COLO668 (cell line): ENCODE results near the gene YAP1.

Source experiments
- DNase-seq: peaks from one replicate; lab custom pipeline; 2025; ENCODE audit not compliant: unreplicated experiment; lab: John Stamatoyannopoulos, UW

YAP1 gene

GRCh38 chr11:102116453-102117205, 6.4 kb downstream of the YAP1 start:
- DNase-seq: no peak

- DNase-seq: no peak
Observed at GRCh38 chr11:102117472-102118113, 7.3 kb downstream of the YAP1 start.

DNA sequence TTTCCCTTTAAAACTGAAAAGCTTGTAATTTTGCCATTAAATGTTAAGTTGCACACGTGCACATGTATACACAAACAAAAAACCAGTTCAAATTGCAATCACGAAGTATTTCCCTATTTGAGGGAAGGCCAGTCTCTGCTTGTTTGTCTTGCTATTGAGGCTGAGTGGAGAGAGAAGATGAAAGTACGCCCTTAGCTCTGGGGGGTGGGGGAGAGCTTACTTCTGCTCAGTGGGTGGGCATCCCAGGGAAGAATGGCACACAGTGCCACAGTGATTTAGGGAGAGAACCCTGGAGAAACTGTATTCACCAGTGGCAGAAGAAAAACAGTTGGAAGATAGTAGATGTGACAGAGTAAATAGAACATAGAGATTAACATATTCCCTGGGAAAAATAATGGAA, 8.7 kb downstream of the YAP1 start:
- no peak for DNase-seq

- no peak for DNase-seq
Observed at GRCh38 chr11:102119997-102120396, 9.8 kb downstream of the YAP1 start.

DNA sequence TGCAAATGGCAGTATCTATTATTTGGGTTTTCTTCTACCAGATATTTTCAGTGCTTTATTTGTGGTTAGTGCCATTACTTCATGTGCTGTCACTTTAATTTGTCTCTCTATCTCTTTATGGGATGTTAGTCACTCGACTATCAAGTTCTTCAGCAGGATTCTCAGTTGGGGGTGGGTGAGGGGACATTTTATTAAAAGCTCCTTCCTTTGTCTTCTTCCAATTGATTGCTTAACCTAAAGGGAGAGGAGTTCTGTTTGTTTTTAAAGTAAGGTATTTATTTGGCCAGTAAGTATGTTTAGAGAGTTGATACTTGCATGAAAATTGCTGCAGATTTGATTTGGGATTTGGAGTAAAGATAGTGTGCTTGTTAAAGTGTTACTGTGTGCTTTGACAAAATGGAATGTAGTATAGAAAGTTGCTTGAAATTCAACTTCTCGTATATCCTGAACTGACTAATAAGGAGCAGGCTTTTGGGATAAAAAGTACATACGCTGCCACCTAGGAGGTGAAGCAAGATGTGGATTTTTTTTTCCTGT, 10.3 kb downstream of the YAP1 start:
- no peak for DNase-seq

DNA sequence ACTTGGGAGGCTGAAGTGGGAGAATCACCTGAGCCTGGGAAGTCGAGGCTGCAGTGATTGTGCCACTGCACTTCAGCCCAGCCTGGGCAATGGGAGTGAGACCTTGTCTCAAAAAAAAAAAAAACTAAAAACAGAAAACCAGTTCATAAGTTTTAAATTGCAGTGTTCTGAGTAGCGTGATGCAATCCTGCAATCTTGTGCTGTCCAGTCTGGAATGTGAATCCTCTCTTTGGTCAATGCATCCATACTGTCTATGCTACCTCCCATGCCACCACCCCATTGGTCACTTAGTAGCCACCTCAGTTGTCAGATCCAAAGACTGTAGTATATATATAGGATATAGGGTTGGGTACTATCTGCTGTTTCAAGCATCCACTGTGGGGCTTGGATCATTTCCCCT, 11.1 kb downstream of the YAP1 start:
- DNase-seq: no peak

- no peak for DNase-seq
Observed at GRCh38 chr11:102134597-102134996, 24.4 kb downstream of the YAP1 start.

DNA sequence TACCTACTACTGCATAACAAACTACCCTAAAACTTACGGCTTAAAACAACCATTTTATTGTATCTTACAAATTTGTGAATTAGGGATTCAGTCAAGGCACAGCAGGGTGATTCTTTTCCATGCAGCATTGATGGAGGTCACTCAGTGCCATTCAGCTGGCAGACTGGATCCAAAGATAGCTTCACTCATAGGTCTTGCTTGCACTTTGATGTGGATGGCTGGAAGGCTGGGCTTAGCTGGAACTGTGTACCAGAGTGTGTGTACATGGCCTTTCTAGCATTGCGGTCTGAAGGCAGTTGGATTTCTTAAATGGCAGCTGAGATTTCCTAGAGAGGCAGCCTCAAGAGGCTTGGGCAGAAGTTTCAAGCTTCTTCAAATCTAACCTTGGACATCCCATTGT, 25.0 kb downstream of the YAP1 start:
- DNase-seq: no peak

GRCh38 chr11:102138223-102138622, 28.0 kb downstream of the YAP1 start:
- DNase-seq: no peak

DNA sequence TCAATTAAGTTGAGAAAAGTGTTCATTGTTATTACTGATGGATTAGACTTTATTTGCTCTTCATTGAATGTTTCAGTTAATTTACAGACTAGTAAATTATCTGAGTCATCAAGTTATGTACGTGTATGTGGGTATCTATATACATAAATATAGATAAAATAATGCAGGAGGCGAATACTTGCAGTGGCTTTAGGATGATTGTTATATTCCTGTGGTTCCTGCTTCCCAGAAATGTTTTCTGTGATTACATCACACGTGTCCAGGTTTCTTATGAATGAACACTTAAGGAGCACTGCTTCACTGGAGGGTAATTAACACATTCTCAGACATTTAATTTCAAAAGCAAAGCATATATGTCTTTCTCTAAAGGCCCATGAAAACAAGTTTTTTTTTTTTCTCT, 28.4 kb downstream of the YAP1 start:
- DNase-seq: no peak

GRCh38 chr11:102139081-102139498, 28.8 kb downstream of the YAP1 start:
- no peak for DNase-seq

- no peak for DNase-seq
Observed at GRCh38 chr11:102142333-102142732, 32.1 kb downstream of the YAP1 start.

GRCh38 chr11:102143867-102144266, 33.6 kb downstream of the YAP1 start:
- no peak for DNase-seq

GRCh38 chr11:102144357-102145355, 34.4 kb downstream of the YAP1 start:
- DNase-seq: no peak

DNA sequence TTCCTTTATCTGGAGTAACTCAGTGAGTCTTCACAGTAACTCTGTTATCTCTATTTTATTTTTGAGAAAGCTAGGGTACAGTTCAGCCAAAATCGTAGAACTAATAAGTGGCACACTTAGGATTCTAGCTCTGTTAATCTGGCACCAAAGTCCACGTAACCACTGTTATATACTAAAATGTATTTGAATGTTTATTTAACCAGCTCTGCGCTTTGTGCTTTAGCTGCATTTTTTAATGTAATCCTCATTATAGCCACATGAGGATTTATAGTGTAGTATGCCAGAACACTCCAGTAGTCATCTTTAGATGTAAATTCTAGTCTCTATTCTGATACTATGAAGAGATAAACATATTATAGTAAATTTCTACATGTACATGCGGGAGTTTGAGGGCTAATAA, 36.8 kb downstream of the YAP1 start:
- no peak for DNase-seq

- no peak for DNase-seq
Observed at GRCh38 chr11:102147632-102148031, 37.4 kb downstream of the YAP1 start.

GRCh38 chr11:102148059-102148458, 37.8 kb downstream of the YAP1 start:
- DNase-seq: no peak

DNA sequence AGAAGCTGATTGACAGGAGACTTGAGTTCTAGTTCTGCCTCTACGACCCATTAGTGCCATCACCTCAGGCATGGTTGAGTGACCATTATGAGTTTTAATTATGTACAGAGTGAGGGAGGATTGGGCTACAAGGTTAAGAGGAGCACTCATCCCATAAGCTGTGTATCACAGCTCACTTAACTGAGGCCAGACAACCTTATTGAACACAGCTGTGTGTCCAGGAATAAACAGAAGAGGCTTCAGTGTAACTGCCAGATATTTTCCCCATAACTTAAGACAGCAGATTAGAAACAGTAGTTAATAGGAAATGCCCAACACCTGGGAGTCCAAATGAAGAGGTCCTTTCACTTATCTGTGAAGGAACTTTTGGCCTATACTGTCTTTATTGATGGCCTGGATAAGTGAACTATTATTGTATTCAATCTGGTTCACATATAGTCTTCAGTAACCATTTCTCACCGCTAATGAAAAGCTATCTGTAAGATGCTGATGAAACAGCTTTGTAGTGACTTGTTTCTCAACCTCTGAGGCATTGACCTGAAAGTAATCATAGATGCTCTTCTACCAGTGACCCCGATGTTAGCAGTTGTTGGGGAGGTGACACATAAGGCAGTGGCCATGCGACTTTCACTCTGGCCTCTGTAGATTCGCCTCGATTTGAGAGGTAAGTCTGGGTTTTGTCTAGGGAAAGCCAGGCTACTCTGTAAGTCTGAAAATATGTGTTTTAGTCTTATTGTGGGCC, 41.7 kb downstream of the YAP1 start:
- no peak for DNase-seq

DNA sequence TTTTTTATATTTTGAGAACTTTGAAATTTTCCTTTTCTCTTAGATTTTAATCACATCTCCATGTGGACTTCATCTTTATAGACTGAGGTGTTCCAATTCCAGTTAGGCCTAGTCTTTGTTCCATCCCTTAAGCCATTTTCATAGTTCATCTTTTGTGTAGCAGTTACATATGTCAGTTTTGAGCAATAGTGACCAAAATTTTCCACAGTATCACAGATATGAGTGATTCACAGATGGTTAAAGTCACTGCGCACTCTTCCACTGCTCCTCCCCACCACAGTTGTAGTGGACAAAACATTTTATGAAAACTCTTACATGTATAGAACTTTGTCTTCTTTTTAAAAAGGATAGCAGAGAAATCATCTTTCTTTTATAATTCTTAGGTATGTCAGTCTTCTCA, 42.8 kb downstream of the YAP1 start:
- no peak for DNase-seq

GRCh38 chr11:102154806-102155205, 44.6 kb downstream of the YAP1 start:
- DNase-seq: no peak

DNA sequence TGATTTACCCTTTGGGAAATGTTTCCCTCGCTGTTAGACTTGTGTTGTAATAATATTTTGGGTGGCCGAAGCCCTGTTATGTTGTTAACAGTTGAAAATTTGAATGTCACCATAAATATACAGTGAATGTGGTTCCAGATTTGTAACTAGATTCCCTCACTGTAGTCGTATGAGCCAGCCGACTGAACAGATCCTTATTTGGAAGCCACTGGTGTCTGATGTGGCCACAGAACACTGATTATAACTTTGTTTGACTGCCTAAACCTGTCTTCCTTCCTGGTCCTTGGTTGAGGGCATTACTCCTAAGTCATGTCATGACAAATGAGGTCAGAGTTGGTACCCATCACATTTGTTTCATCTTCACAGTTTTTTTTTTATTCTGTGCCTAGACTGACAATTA, 45.4 kb downstream of the YAP1 start:
- DNase-seq: no peak
